ENCODE results near the gene GPR33.

DNA sequence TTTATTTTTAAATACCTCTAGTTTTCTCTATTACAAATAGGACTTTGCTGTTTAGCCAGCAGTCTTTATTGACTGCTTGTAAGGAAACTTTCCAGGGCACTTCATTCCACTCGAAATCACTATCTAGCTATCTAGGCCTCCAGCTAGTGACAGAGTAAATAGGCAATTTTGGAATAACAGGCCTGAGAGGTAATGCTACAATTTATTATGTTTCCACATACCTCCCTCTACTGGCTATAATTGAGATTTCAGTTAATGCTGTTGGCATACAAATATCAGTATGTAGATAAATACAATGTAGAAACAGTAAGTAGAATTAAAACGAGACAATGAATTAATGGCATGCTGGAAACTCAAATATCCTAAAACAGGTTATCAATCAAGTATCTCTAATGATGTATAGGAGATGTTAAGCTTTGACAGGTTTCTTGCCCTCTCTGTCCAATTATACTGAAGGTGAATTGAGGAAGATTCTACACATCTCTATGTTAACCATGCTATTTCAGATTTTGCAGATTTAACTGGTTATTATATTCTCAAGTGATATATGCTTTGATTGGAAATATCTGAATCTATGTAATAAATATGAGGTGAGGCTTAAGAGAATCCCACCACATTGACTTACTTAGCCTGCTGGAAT lies 37.7 kb downstream of the GPR33 start:
- TF ChIP-seq TAF1 (IDR thresholded peaks at IDR 0.05; ENCODE audit: low read depth, low read length): no peak
- TF ChIP-seq HDAC2 (IDR thresholded peaks at IDR 0.05; ENCODE audit: borderline replicate concordance in 1 of 2, low read depth in 2 of 2, low read length in 2 of 2): no peak
- TF ChIP-seq, protein P1, sequence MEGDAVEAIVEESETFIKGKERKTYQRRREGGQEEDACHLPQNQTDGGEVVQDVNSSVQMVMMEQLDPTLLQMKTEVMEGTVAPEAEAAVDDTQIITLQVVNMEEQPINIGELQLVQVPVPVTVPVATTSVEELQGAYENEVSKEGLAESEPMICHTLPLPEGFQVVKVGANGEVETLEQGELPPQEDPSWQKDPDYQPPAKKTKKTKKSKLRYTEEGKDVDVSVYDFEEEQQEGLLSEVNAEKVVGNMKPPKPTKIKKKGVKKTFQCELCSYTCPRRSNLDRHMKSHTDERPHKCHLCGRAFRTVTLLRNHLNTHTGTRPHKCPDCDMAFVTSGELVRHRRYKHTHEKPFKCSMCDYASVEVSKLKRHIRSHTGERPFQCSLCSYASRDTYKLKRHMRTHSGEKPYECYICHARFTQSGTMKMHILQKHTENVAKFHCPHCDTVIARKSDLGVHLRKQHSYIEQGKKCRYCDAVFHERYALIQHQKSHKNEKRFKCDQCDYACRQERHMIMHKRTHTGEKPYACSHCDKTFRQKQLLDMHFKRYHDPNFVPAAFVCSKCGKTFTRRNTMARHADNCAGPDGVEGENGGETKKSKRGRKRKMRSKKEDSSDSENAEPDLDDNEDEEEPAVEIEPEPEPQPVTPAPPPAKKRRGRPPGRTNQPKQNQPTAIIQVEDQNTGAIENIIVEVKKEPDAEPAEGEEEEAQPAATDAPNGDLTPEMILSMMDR (IDR thresholded peaks at IDR 0.05; ENCODE audit: control extremely low read depth in 1 of 3, insufficient read depth in 1 of 3, low read depth in 1 of 3, low read length in 3 of 3): peak in 1 of 3 experiments; percentile 39; a peak in 2 of 4 replicates
- no peak for TF ChIP-seq JUND (IDR thresholded peaks at IDR 0.05; ENCODE audit: low read length)
- no peak for TF ChIP-seq EZH2 (IDR thresholded peaks at IDR 0.05; ENCODE audit: low read depth, low read length, severe bottlenecking)
- no peak for TF ChIP-seq JUN (IDR thresholded peaks at IDR 0.05; ENCODE audit: low read depth, low read length)
- TF ChIP-seq BCL11A (IDR thresholded peaks at IDR 0.05; ENCODE audit: low read depth in 2 of 2, low read length in 2 of 2): no peak
- TF ChIP-seq YY1 (IDR thresholded peaks at IDR 0.05; ENCODE audit: low read depth, low read length): no peak
- no peak for TF ChIP-seq POLR2AphosphoS5 (IDR thresholded peaks at IDR 0.05; ENCODE audit: low read depth, low read length)
- no peak for TF ChIP-seq RFX5 (IDR thresholded peaks at IDR 0.05; ENCODE audit: borderline replicate concordance, low read depth, low read length)
- TF ChIP-seq CEBPB (IDR thresholded peaks at IDR 0.05; ENCODE audit: low read depth, low read length): no peak
- TF ChIP-seq, protein P2, sequence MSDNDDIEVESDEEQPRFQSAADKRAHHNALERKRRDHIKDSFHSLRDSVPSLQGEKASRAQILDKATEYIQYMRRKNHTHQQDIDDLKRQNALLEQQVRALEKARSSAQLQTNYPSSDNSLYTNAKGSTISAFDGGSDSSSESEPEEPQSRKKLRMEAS (IDR thresholded peaks at IDR 0.05): no peak
- TF ChIP-seq CHD2 (IDR thresholded peaks at IDR 0.05; ENCODE audit: low read length): no peak
- TF ChIP-seq POLR2A (IDR thresholded peaks at IDR 0.05; ENCODE audit: control extremely low read depth in 1 of 2, low read depth in 2 of 2, low read length in 2 of 2): no peak

Measured in H1 (cell line).